Measurements from ENCODE around the gene MYO1D. TPM values are rescaled to one million over a fixed set of nuclear protein-coding genes. Genes with fewer than 3 reads are reported as not detected.

Gene MYO1D
- total RNA-seq, 2 experiments from 2014 or later = 0.09 to 0.89 TPM

GRCh38 chr17:32814836-32815235, 62.1 kb downstream of the MYO1D start:
- H3K9me2 ChIP-seq (ENCODE audit: insufficient read depth, low read length) = no peaks in the 10 kb centered on the region
- TF ChIP-seq EZH2phosphoT487 (IDR thresholded peaks at IDR 0.05; ENCODE audit: borderline replicate concordance, low read depth, low read length) = no peak
- TF ChIP-seq CTCF (conservative IDR thresholded peaks at IDR 0.05; ENCODE audit: low read length) = no peak
- no peaks in the 10 kb centered on the region for H3K79me2 ChIP-seq (ENCODE audit: insufficient read depth, low read depth, low read length)
- intact Hi-C loops (cut with micrococcal nuclease; ENCODE audit: unreplicated experiment) = no loop called here
- no peak overlapping the region for H3K4me2 ChIP-seq (ENCODE audit: low read length)
- H3K27ac ChIP-seq (ENCODE audit: low read depth, low read length, poor library complexity, severe bottlenecking) = no peak overlapping the region
- H3K9me3 ChIP-seq (ENCODE audit: low read length) = no peaks in the 10 kb centered on the region
- no peak overlapping the region for H2AFZ ChIP-seq (ENCODE audit: low read length)
- no peaks in the 10 kb centered on the region for H3K4me1 ChIP-seq (ENCODE audit: insufficient read depth, low read length, poor library complexity, severe bottlenecking)
- ChIA-PET CTCF (ENCODE audit: unreplicated experiment) (no interaction called here), POLR2A (no interaction called here)
- BruUV-seq (replicated peaks) = no TSS peak
- H3K4me3 ChIP-seq (ENCODE audit: low read depth, low read length, poor library complexity, severe bottlenecking) = no peak overlapping the region
- no peak for DNase-seq (ENCODE audit: low spot score)
- no peaks in the 10 kb centered on the region for H4K20me1 ChIP-seq (ENCODE audit: insufficient read depth, low read length)
- no peaks in the 10 kb centered on the region for H3K36me3 ChIP-seq (ENCODE audit: insufficient read depth, low read length)

GRCh38 chr17:32813021-32813420, 63.9 kb downstream of the MYO1D start:
- H2AFZ ChIP-seq (ENCODE audit: low read length) = no peak overlapping the region
- intact Hi-C loops (cut with micrococcal nuclease; ENCODE audit: unreplicated experiment) = no loop called here
- no peak overlapping the region for H3K4me2 ChIP-seq (ENCODE audit: low read length)
- H4K20me1 ChIP-seq (ENCODE audit: insufficient read depth, low read length) = no peaks in the 10 kb centered on the region
- H3K4me3 ChIP-seq (ENCODE audit: low read depth, low read length, poor library complexity, severe bottlenecking) = no peak overlapping the region
- H3K9me2 ChIP-seq (ENCODE audit: insufficient read depth, low read length) = no peaks in the 10 kb centered on the region
- POLR2A ChIA-PET = no interaction called here
- H3K27ac ChIP-seq (ENCODE audit: low read depth, low read length, poor library complexity, severe bottlenecking) = no peak overlapping the region
- CTCF ChIA-PET (ENCODE audit: unreplicated experiment) = no interaction called here
- TF ChIP-seq EZH2phosphoT487 (IDR thresholded peaks at IDR 0.05; ENCODE audit: borderline replicate concordance, low read depth, low read length) (no peak), CTCF (conservative IDR thresholded peaks at IDR 0.05; ENCODE audit: low read length) (no peak)
- no peaks in the 10 kb centered on the region for H3K36me3 ChIP-seq (ENCODE audit: insufficient read depth, low read length)
- no peak for DNase-seq (ENCODE audit: low spot score)
- H3K79me2 ChIP-seq (ENCODE audit: insufficient read depth, low read depth, low read length) = no peaks in the 10 kb centered on the region
- BruUV-seq (replicated peaks) = no TSS peak
- no peaks in the 10 kb centered on the region for H3K4me1 ChIP-seq (ENCODE audit: insufficient read depth, low read length, poor library complexity, severe bottlenecking)
- H3K9me3 ChIP-seq (ENCODE audit: low read length) = no peaks in the 10 kb centered on the region

- no peaks in the 10 kb centered on the region for H3K36me3 ChIP-seq (ENCODE audit: insufficient read depth, low read length)
- H2AFZ ChIP-seq (ENCODE audit: low read length) = no peak overlapping the region
- CTCF ChIA-PET (ENCODE audit: unreplicated experiment) = no interaction called here
- no peak overlapping the region for H3K4me2 ChIP-seq (ENCODE audit: low read length)
- intact Hi-C loops (cut with micrococcal nuclease; ENCODE audit: unreplicated experiment) = no loop called here
- no TSS peak for BruUV-seq (replicated peaks)
- no peaks in the 10 kb centered on the region for H3K9me2 ChIP-seq (ENCODE audit: insufficient read depth, low read length)
- TF ChIP-seq CTCF (conservative IDR thresholded peaks at IDR 0.05; ENCODE audit: low read length) = no peak
- TF ChIP-seq EZH2phosphoT487 (IDR thresholded peaks at IDR 0.05; ENCODE audit: borderline replicate concordance, low read depth, low read length) = no peak
- H3K4me1 ChIP-seq (ENCODE audit: insufficient read depth, low read length, poor library complexity, severe bottlenecking) = no peaks in the 10 kb centered on the region
- no peaks in the 10 kb centered on the region for H3K79me2 ChIP-seq (ENCODE audit: insufficient read depth, low read depth, low read length)
- no peak overlapping the region for H3K4me3 ChIP-seq (ENCODE audit: low read depth, low read length, poor library complexity, severe bottlenecking)
- H4K20me1 ChIP-seq (ENCODE audit: insufficient read depth, low read length) = no peaks in the 10 kb centered on the region
- H3K9me3 ChIP-seq (ENCODE audit: low read length) = no peaks in the 10 kb centered on the region
- H3K27ac ChIP-seq (ENCODE audit: low read depth, low read length, poor library complexity, severe bottlenecking) = no peak overlapping the region
- POLR2A ChIA-PET = interaction anchor here (0.6 kb wide), 1 partner anchor 288 kb away, joined by 4 read pairs; no protein-coding TSS in a partner anchor
- DNase-seq (ENCODE audit: low spot score) = no peak
Measured at GRCh38 chr17:32810690-32811089, 66.2 kb downstream of the MYO1D start.
